A549 treated with Mapracorat at 1 μM for 4 hours (cell line): ENCODE measurements around the gene CYP2S1. TPM values are rescaled to one million over a fixed set of nuclear protein-coding genes. Genes with fewer than 3 reads are reported as not detected.

Experiments used
- total RNA-seq: library from RNA; stranded (reverse); fragments of 200-300 nt; extraction: Qiagen RNA extraction; gene quantifications from 5 replicates; pipeline ENCODE4 v1.2.3, GENCODE V29; 2022

CYP2S1 gene, protein sequence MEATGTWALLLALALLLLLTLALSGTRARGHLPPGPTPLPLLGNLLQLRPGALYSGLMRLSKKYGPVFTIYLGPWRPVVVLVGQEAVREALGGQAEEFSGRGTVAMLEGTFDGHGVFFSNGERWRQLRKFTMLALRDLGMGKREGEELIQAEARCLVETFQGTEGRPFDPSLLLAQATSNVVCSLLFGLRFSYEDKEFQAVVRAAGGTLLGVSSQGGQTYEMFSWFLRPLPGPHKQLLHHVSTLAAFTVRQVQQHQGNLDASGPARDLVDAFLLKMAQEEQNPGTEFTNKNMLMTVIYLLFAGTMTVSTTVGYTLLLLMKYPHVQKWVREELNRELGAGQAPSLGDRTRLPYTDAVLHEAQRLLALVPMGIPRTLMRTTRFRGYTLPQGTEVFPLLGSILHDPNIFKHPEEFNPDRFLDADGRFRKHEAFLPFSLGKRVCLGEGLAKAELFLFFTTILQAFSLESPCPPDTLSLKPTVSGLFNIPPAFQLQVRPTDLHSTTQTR
- 18.9 to 24.2 TPM (median 19.7 TPM) in 5 replicates for total RNA-seq

DNA sequence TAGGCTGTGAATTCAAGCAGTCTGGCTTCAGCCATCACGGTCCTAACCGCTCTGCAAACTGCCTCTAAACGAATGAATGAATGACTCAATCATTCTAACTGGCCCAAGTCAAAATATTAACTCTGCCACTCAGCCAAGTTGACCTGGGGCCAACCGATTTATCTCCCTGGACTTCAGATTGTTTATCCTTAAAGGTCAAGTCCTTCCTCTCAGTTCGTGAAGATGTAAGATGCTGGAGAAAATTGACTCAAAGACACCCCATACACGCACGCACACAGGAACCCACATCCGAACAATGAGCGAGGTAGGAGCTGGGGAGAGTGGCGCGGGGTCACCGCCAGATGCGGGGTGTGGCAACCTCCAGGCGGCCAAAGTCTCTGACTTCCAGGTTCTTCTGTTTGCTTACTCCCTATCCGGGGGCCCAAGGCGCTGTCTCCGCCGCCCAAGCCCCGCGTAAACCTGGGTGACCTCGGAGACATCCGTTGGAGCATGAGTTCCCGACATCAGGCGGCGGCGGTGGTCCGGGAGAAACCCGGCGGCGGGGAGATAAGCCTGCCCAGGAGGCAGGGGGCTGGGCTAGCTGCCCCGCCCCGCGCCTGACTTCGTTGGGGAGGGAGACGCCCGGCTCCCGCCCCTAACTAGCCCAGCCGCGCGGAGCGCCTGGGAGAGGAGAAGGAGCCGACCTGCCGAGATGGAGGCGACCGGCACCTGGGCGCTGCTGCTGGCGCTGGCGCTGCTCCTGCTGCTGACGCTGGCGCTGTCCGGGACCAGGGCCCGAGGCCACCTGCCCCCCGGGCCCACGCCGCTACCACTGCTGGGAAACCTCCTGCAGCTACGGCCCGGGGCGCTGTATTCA lies at the start of gene CYP2S1:
Gene CYP2S1, plus strand, starts transcription at position 646 of the 856 bp plus-strand sequence. Its CDS starts 46 bp downstream, at position 692.

DNA sequence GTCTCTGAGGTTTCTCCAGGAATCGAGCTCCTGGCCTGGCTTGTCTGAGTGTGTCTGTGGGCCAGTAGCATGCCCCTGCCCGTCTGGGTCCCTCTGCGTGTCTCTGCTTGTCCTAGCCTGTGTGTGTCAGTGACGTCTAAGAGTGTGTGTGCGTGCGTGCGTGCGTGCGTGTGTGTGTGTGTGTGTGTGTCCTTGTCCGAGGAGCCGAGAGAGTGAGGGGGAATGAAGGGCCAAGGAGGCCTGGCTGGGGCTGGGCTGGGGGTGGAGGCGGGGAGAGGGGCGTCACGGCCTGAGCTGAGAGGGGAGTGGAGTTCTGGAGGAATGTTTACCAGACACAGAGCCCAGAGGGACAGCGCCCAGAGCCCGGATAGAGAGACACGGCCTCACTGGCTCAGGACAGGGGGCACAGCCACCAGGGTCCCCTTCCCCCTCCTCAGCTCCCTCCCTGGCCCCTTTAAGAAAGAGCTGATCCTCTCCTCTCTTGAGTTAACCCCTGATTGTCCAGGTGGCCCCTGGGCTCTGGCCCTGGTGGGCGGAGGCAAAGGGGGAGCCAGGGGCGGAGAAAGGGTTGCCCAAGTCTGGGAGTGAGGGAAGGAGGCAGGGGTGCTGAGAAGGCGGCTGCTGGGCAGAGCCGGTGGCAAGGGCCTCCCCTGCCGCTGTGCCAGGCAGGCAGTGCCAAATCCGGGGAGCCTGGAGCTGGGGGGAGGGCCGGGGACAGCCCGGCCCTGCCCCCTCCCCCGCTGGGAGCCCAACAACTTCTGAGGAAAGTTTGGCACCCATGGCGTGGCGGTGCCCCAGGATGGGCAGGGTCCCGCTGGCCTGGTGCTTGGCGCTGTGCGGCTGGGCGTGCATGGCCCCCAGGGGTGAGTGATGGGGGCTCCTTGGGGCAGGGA lies 25.8 kb downstream of the CYP2S1 start, which contains the start of gene AXL:
Gene AXL, plus strand, starts transcription at position 609 of the 893 bp plus-strand sequence. Its CDS starts 170 bp downstream, at position 779.

Other genes with a start within 250 kb of the CYP2S1 start
- gene CYP2B6, start 201.9 kb upstream of the CYP2S1 start, total RNA-seq: not detected in 5 replicates
- not detected in 5 replicates for gene CYP2A13, start 104.8 kb upstream of the CYP2S1 start, total RNA-seq
- not detected in 5 replicates for gene CYP2F1, start 78.8 kb upstream of the CYP2S1 start, total RNA-seq
- gene AXL, start 26.0 kb downstream of the CYP2S1 start, total RNA-seq: 99.0 to 113 TPM (median 106 TPM) in 5 replicates
- gene HNRNPUL1, start 71.2 kb downstream of the CYP2S1 start, total RNA-seq: 293 to 307 TPM (median 295 TPM) in 5 replicates
- 34.5 to 44.3 TPM (median 37.9 TPM) in 5 replicates for gene CCDC97, start 117.0 kb downstream of the CYP2S1 start, total RNA-seq
- gene TGFB1, start 160.7 kb downstream of the CYP2S1 start, total RNA-seq: 129 to 150 TPM (median 136 TPM) in 5 replicates
- 22.8 to 33.3 TPM (median 31.3 TPM) in 5 replicates for gene B9D2, start 170.9 kb downstream of the CYP2S1 start, total RNA-seq
- gene TMEM91, start 183.3 kb downstream of the CYP2S1 start, total RNA-seq: 2.5 to 4.9 TPM (median 3.8 TPM) in 5 replicates
- 74.8 to 101 TPM (median 93.2 TPM) in 5 replicates for gene EXOSC5, start 204.1 kb downstream of the CYP2S1 start, total RNA-seq
- gene BCKDHA, start 204.6 kb downstream of the CYP2S1 start, total RNA-seq: 36.6 to 47.0 TPM (median 42.0 TPM) in 5 replicates
- gene B3GNT8, start 234.2 kb downstream of the CYP2S1 start, total RNA-seq: 0.10 to 0.32 TPM (median 0.13 TPM) in 4 of 5 replicates, not detected in the other
- gene DMAC2, start 246.7 kb downstream of the CYP2S1 start, total RNA-seq: 104 to 110 TPM (median 107 TPM) in 5 replicates
- gene ERICH4, start 249.9 kb downstream of the CYP2S1 start, total RNA-seq: 0.15 TPM in 1 of 5 replicates, not detected in the others